Measurements from ENCODE around the gene MLH1. TPM values are rescaled to one million over a fixed set of nuclear protein-coding genes. Genes with fewer than 3 reads are reported as not detected.

Gene MLH1
- 28.4 to 41.4 TPM (median 33.0 TPM) in 5 replicates for total RNA-seq (2022; extraction: Qiagen RNA extraction; ENCODE audit: low read depth)

DNA sequence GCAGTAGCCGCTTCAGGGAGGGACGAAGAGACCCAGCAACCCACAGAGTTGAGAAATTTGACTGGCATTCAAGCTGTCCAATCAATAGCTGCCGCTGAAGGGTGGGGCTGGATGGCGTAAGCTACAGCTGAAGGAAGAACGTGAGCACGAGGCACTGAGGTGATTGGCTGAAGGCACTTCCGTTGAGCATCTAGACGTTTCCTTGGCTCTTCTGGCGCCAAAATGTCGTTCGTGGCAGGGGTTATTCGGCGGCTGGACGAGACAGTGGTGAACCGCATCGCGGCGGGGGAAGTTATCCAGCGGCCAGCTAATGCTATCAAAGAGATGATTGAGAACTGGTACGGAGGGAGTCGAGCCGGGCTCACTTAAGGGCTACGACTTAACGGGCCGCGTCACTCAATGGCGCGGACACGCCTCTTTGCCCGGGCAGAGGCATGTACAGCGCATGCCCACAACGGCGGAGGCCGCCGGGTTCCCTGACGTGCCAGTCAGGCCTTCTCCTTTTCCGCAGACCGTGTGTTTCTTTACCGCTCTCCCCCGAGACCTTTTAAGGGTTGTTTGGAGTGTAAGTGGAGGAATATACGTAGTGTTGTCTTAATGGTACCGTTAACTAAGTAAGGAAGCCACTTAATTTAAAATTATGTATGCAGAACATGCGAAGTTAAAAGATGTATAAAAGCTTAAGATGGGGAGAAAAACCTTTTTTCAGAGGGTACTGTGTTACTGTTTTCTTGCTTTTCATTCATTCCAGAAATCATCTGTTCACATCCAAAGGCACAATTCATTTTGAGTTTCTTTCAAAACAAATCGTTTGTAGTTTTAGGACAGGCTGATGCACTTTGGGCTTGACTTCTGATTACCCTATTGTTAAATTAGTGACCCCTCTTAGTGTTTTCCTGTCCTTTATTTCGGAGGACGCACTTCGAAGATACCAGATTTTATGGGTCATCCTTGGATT is at the start of gene MLH1:
Gene MLH1, plus strand, starts transcription at position 193 of the 958 bp plus-strand sequence. Its CDS starts 30 bp downstream, at position 223.

DNA sequence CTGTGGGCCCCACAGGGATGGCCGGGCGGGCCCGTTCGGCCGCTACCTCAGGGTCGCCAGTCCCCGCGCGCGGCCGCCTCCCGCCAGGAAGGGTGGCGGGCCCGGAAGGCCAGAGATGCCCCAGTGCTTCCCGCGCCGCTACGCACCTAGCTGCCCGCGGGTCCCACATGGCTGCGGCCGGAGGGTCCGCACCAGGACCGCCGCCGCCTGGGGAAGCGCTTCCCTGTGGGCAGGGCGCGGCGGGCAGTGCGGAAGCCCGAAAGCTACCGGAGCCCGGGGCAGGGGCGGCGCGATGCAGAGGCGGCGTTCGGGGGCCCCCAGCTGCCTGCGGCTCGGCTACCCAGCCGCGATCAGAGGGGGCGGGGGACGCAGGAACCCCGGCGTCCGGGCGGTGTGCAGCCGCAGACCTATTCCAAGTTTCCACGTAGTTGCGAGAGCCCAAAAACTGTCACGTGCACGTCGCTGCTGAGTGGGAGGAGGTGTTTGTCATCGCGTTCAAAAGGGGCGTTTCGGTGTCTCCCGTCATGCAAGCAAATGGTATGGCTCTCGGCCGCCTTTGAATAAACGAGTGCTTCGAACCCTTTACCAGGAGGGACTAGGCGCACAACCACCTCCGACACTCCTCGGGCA is 48.6 kb upstream of the MLH1 start, which contains the start of gene TRANK1:
Gene TRANK1, minus strand, starts transcription at position 414 of the 630 bp plus-strand sequence. Its CDS starts 245 bp downstream, at position 169.

DNA sequence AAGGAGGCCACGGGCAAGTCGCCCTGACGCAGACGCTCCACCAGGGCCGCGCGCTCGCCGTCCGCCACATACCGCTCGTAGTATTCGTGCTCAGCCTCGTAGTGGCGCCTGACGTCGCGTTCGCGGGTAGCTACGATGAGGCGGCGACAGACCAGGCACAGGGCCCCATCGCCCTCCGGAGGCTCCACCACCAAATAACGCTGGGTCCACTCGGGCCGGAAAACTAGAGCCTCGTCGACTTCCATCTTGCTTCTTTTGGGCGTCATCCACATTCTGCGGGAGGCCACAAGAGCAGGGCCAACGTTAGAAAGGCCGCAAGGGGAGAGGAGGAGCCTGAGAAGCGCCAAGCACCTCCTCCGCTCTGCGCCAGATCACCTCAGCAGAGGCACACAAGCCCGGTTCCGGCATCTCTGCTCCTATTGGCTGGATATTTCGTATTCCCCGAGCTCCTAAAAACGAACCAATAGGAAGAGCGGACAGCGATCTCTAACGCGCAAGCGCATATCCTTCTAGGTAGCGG is 452 bp upstream of the MLH1 start, which contains the start of gene EPM2AIP1:
Gene EPM2AIP1, minus strand, starts transcription at position 326 of the 520 bp plus-strand sequence. Its CDS starts 54 bp downstream, at position 272.

Other genes with a start within 250 kb of the MLH1 start
- gene DCLK3, start 229.0 kb upstream of the MLH1 start, total RNA-seq (2022; extraction: Qiagen RNA extraction; ENCODE audit: low read depth) = not detected in 5 replicates
- 0.82 to 2.2 TPM (median 1.4 TPM) in 5 replicates for gene TRANK1, start 48.5 kb upstream of the MLH1 start, total RNA-seq (2022; extraction: Qiagen RNA extraction; ENCODE audit: low read depth)
- gene EPM2AIP1, start 387 bp upstream of the MLH1 start, total RNA-seq (2022; extraction: Qiagen RNA extraction; ENCODE audit: low read depth) = 5.2 to 6.4 TPM (median 6.0 TPM) in 5 replicates
- 54.2 to 59.9 TPM (median 57.0 TPM) in 5 replicates for gene LRRFIP2, start 181.1 kb downstream of the MLH1 start, total RNA-seq (2022; extraction: Qiagen RNA extraction; ENCODE audit: low read depth)
- 22.1 to 35.5 TPM (median 30.0 TPM) in 5 replicates for gene GOLGA4, start 249.8 kb downstream of the MLH1 start, total RNA-seq (2022; extraction: Qiagen RNA extraction; ENCODE audit: low read depth)